Hindlimb muscle (tissue), 1 donor: ENCODE measurements around the gene SHISA9. TPM values are rescaled to one million over a fixed set of nuclear protein-coding genes. Genes with fewer than 3 reads are reported as not detected.

Experiments
- DNase-seq: peaks from one replicate; pipeline ENCODE4 v3.0.0-alpha.2; 2013
- polyA plus RNA-seq: library from polyadenylated mRNA; unstranded; fragments of 120-200 nt; gene quantifications from one replicate; pipeline ENCODE4 v1.2.1, GENCODE V29; 2013; ENCODE audit not compliant: insufficient read length

The SHISA9 gene
- polyA plus RNA-seq, 1 donor: 0.04 TPM

DNA sequence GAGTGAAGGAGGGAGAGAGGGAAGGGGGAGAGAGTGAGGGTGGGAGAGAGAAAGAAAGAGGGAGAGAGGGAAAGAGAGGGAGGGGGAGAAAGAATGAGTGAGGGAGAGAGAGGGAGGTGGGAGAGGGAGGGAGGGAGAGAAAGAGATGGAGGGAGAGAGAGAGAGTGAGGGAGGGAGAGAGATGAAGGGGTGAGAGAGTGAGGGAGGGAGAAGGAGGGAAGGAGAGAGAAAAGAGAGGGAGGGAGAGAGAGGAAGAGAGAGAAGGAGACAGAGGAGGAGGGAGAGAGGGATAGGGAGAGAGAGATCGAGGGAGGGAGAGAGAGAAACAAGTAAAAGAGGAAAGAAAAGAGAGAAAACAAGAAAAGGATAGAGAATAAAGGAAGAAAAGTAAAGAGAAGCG, 225.7 kb downstream of the SHISA9 start:
- no peak for DNase-seq

GRCh38 chr16:13130586-13130985, 229.2 kb downstream of the SHISA9 start:
- no peak for DNase-seq

GRCh38 chr16:13134836-13135235, 233.4 kb downstream of the SHISA9 start:
- DNase-seq: no peak

GRCh38 chr16:13136901-13137300, 235.5 kb downstream of the SHISA9 start:
- no peak for DNase-seq

- DNase-seq: no peak
Measured at GRCh38 chr16:13138528-13138927, 237.1 kb downstream of the SHISA9 start.

DNA sequence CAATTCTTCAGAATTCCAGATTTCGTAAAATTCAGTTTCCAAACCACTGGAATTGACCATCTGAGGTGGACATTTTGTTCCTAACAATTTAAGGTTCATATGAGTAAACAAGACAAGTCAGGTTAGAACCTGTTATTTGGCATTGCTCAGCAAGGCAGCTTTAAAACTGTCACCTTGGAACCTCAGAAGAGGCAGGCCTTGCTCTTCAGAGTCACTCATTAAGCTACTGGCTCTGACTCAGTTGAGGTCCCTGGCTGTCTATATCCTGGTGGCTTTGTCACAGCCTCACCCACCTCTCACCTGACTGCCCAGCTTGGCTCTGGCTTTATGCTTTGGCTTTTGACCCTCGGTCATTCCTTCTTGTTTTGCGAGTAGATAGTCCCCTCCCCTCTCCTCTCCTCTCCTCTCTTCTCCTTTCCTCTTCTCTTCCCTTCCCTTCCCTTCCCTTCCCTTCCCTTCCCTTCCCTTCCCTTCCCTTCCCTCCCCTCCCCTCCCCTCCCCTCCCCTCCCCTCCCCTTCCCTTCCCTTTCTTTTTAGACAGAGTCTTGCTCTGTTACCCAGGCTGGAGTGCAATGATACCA, 238.4 kb downstream of the SHISA9 start:
- DNase-seq: no peak

DNA sequence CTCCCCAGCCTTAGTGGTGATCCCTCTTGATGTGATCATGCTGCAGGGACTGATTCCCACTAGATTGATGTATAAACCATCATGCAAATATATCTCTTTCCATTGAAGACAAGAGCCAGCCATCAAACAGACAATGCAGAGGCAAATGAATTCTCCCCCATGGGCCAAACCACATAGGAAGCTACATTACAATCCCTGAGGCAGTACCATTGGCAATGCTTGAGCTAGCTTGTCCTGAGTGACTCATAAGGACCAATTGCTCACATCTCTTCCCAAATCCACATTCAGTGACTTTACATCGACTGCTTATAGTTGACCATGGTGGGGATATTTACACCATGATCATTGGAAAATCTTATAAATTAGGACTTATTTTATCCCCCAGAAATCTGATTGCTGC, 242.2 kb downstream of the SHISA9 start:
- no peak for DNase-seq

- DNase-seq: no peak
Measured at GRCh38 chr16:13146829-13147228, 245.4 kb downstream of the SHISA9 start.

DNA sequence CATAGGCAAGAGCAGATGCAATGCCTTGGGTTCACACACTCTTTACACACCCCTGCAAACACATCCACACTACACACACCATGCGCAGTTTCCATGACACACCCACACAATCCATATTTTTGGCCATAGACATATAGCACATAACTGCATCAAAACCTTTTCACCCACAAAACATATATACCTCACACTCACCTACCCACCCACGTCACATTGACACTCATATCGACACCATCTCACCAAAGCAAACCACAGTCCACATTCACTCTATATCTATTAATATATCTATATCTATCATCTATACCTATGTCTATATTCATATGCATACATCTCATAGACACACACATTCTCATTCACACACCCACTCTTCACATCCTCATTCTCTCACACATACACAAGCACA, 246.9 kb downstream of the SHISA9 start:
- DNase-seq: no peak

DNA sequence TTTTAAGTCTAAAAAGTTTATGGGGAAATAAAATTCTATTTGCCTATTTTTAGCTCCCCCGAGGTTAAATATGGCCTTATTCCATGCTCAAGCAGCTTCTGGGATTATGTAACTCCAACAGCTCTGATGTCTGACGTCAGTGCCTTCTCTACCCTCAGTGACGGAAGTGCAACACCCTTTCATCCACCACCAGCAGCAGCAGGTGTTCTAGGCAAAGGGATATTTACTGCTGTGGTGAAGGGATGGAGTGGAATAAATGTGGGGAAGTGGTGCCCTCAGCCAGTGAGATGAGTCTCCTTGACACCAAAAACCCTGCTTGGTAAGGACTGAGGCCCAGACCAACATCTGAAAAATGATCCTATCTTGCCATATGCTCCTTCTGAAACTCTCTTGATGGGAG, 247.4 kb downstream of the SHISA9 start:
- no peak for DNase-seq

GRCh38 chr16:13150181-13150885, 248.9 kb downstream of the SHISA9 start:
- no peak for DNase-seq

DNA sequence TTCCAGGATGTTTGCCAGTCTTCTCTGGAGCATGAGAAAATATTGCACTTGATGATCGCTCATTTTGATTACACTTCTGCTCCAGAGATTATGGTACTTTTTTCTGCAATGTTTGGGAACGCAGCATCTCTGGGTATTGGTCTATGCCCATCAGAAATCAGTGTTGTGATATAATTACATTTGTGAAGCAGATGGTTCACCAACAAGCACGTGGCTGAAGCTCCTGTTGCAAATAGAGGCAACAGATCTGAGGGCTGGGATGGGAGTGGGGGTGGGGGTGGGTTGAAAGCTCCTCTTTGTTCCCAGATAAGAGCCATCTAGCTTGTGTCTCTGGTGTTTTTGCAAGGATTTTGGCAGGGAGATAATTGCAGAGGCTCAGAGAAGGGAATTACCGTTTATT, 252.3 kb downstream of the SHISA9 start:
- no peak for DNase-seq

DNA sequence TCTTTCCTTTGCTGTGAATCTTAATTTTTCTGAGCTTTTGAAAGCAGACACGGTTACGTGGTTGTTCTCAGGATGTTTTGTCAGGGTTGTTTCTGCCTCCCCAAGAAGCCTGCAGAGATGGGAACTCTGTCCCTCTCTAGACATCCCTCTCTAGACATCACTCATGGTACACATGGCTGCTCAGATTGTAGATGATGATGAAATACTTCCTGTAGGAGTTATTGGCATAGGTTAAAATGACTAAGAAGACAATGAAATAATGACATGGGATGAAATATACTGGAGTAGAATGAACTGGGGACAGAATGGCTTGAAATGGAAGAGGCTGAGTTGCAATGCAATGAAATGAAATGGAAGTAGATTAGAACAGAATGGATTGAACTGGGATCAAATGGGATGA, 253.4 kb downstream of the SHISA9 start:
- DNase-seq: no peak

DNA sequence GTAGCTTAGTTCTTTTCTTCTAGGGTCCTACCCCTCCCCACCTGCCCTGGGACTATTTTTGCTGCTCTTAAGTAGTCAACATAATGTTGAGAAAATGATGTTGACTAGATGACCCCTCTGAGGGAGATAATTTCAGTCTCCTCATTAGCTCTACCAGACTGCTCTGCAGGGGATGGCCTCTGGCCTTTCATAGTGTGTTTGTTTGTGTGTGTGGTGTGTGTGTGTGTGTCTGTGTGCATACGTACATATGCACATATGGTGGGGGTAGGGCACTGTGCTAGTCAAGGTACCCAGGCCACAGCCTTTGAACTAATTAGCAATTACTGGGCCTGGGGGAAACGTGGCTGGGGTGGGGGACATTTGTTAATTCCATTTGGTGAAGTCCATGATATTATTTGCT, 254.0 kb downstream of the SHISA9 start:
- no peak for DNase-seq

DNA sequence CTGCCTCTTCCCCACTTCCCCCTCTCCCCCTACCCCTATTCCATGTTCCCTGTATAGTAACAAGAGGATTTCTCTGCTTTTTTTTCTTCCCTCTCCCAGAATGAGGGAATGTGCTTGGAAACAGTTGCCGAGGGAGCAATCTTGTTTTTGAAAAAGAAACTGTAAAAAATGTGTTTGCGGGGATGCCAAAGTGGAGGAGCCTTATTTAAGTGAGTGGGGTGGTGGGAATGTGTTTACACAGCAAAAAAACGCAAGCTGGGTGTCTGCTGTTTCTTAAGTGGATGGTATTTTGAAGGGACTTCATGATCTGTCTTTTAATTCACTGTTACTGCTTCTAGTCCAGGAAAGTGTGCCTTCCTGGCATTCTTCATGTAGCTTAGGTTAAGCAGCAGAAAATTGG, 254.4 kb downstream of the SHISA9 start:
- no peak for DNase-seq

- DNase-seq: no peak
Measured at GRCh38 chr16:13157082-13157481, 255.7 kb downstream of the SHISA9 start.

- DNase-seq: no peak
Measured at GRCh38 chr16:13158427-13158826, 257.0 kb downstream of the SHISA9 start.

GRCh38 chr16:13165024-13165423, 263.6 kb downstream of the SHISA9 start:
- DNase-seq: no peak

DNA sequence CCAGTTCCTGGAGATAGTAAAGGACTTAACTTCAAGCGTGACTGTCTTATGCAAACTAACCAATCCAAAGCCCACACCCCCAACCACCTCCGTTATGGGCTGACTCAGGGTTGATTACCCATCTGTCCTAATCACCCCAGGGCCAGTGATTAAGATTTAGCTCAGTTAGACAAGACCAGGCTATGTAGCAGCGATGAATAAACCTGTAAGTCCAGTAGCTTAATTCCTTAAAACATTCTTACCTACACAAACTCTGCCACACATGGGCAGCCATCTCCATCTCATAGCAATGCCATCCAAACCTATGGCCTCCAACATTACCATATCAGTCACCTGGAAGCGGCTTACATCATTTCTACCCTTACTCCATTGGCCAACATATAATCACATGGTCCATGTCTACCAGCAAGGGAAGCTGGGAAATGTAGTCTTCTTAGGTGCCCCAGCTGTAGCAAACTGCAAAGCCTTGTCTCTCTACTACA, 266.7 kb downstream of the SHISA9 start:
- DNase-seq: no peak

- DNase-seq: no peak
Measured at GRCh38 chr16:13171313-13171712, 269.9 kb downstream of the SHISA9 start.

- DNase-seq: no peak
Measured at GRCh38 chr16:13176711-13177110, 275.3 kb downstream of the SHISA9 start.

DNA sequence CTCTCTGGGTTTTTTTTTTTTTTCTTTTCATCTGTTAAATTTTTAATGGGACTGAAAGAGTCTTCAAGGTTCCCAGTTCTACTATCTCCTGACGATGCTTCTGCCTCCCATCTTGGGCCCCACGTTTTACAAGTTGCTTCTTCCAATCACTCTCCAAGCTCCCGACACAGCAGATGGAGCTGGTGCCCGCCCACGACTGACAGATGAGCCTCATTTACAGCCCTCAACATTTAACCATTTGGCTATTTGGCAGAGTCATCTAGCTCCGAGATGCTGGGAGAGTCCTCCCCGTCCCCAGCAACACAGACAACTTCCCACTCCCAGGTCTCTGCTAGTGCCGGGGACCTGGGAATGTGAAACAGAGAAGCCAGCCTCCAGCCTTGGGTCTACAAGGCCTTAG, 276.9 kb downstream of the SHISA9 start:
- DNase-seq: no peak

DNA sequence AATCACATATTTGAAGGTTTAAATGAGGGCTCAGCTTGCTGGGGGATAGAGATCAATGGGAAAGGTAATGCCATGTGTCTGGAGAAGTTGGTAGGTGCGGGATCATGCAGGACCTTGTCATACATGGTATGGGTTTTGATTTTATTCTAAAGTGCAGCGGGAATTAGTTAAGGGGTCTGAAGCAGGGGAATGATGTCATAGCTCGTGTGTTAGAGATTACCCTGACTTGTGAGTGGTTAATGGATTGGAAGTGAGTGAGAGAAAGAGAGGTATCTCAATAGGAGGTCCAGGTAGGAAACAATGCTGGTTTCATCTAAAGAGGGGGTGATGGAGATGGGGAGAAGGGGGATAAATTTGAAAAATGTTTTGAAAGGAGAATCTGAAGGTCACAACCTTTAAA, 280.0 kb downstream of the SHISA9 start:
- no peak for DNase-seq

DNA sequence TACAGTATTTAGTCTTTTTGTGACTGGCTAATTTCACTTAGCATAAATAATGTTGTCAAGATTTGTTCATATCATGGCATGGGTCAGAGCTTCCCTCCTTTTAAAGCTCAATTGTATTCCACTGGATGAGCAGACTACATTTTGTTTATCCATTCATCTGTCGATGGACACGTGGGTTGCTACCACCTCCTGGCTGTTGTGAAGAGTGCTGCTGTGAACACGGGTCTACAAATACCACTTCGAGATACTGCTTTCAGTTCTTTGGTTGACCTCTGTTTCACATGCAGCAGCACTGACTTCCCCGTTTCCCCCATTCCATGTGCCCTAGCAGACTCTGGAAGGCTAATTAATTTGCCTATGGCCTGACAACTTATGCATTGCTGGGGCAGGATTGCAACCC, 285.4 kb downstream of the SHISA9 start:
- DNase-seq: no peak

- DNase-seq: no peak
Measured at GRCh38 chr16:13189250-13189649, 287.9 kb downstream of the SHISA9 start.
